Testis (tissue), 3 donors: ENCODE measurements around the gene KANK3. TPM values are rescaled to one million over a fixed set of nuclear protein-coding genes. Genes with fewer than 3 reads are reported as not detected.
A peak's percentile ranks its signal among the peaks of the same experiment; 100 is the strongest.

Experiments
- DNase-seq: peaks from one replicate; pipeline ENCODE4 v3.0.0-alpha.2; 2019
- H3K27ac ChIP-seq, 2 donors: fragments of 200-600 bp; sonication (generic); one replicate each; pipeline ENCODE4 v1.5.1; 2019
- H3K27me3 ChIP-seq: fragments of 200-600 bp; sonication (generic); one replicate; pipeline ENCODE4 v1.5.1; 2019
- H3K36me3 ChIP-seq: fragments of 200-600 bp; sonication (generic); one replicate; pipeline ENCODE4 v1.5.1; 2017; ENCODE audit warnings: low read depth; ENCODE audit errors: missing control alignments
- H3K4me1 ChIP-seq: fragments of 200-600 bp; sonication (generic); one replicate; pipeline ENCODE4 v1.5.1; 2019
- H3K4me3 ChIP-seq, 2 donors: fragments of 200-600 bp; sonication (generic); one replicate each; pipeline ENCODE4 v1.5.1; 2017 to 2019
- H3K9me3 ChIP-seq: fragments of 200-600 bp; sonication (generic); one replicate; pipeline ENCODE4 v1.5.1; 2017
- CTCF ChIP-seq, 3 experiments: fragments of 450-650 bp in 2 of 3; fragments of 200-600 bp in 1 of 3; sonication (generic) in 1 of 3; IDR thresholded peaks; one replicate each; pipeline ENCODE4 v1.5.1; 2016 to 2019; ENCODE audit warnings: antibody characterized with exemption in 3 of 3, mild to moderate bottlenecking in 2 of 3, moderate library complexity in 1 of 3
- POLR2A ChIP-seq: fragments of 450-650 bp; IDR thresholded peaks from one replicate; pipeline ENCODE4 v1.6.1; 2017; ENCODE audit warnings: antibody characterized with exemption, mild to moderate bottlenecking, moderate library complexity
- WGBS, 2 donors: methylation state at CpG; one replicate each; pipeline ENCODE4 v1.1.5; 2018; 5-methylcytosine and 5-hydroxymethylcytosine counted together
- intact Hi-C: fragments of 100-400 bp; cut with DNase I; formaldehyde crosslinking; loops from one replicate; pipeline ENCODE4 v1.15.1; 2023; ENCODE audit warnings: low total_unique reads
- polyA plus RNA-seq: library from polyadenylated mRNA; stranded (reverse); fragments of 350-450 nt; fragmentation: Illumina TruSeq; extraction: RNeasy Lipid Tissue Mini Kit (QIAGEN cat#74804); gene quantifications from one replicate; pipeline ENCODE4 v1.2.3, GENCODE V29; 2014; ENCODE audit warnings: low read depth, low replicate concordance; ENCODE audit not compliant: insufficient read depth
- total RNA-seq, 2 donors: library from RNA; depleted of rRNA; stranded (reverse); fragments of >200 nt; gene quantifications; one replicate each; pipeline ENCODE4 v1.2.3, GENCODE V29; 2016

The KANK3 gene
- total and polyA plus RNA-seq, 3 donors from 2014 or later: 4.1 to 13.2 (median 7.1) TPM

- Histone ChIP-seq H3K4me3 (peak overlapping the region; percentile 56 to 63), H3K4me1 (peaks cover 12% of the 10 kb centered on the region), H3K27me3 (no peaks in the 10 kb centered on the region), H3K9me3 (no peaks in the 10 kb centered on the region), H3K36me3 (no peaks in the 10 kb centered on the region), H3K27ac (peak overlapping the region in 1 of 2 donors; percentile 69)
- no peak for DNase-seq
- intact Hi-C loops: no loop called here
- WGBS, 2 donors: 50 to 56% methylated on average over 17 of the region's 17 CpGs
- TF ChIP-seq CTCF (IDR thresholded peaks at IDR 0.05): no peak
- no peak for TF ChIP-seq POLR2A
Measured at GRCh38 chr19:8308891-8309291, 34.2 kb downstream of the KANK3 start.

- no peak for TF ChIP-seq POLR2A
- no peak for TF ChIP-seq CTCF (IDR thresholded peaks at IDR 0.05)
- Histone ChIP-seq H3K36me3 (no peaks in the 10 kb centered on the region), H3K27me3 (no peaks in the 10 kb centered on the region), H3K4me1 (peaks cover 12% of the 10 kb centered on the region), H3K9me3 (no peaks in the 10 kb centered on the region), H3K27ac (peak within 1 kb of the TSS in 1 of 2 donors; percentile 69), H3K4me3 (peak within 1 kb of the TSS; percentile 56 to 63)
- peak; percentile 95 for DNase-seq
- intact Hi-C loops: no loop called here
- 1 to 3% methylated on average over 29 to 47 of the region's 63 CpGs for WGBS, 2 donors
Measured at GRCh38 chr19:8307965-8308866, 34.8 kb downstream of the KANK3 start, which contains the start of gene CD320. CD320 (minus strand) TSS chr19:8308358; CDS start chr19:8308290, 68 bp downstream.

GRCh38 chr19:8307400-8307964, 35.6 kb downstream of the KANK3 start:
- H3K9me3 ChIP-seq: no peaks in the 10 kb centered on the region
- peak overlapping the region; percentile 56 to 63 for H3K4me3 ChIP-seq
- peak; percentile 13 for DNase-seq
- peak overlapping the region in 1 of 2 donors; percentile 69 for H3K27ac ChIP-seq
- WGBS, 2 donors: 13 to 28% methylated on average over 21 to 24 of the region's 24 CpGs
- H3K36me3 ChIP-seq: no peaks in the 10 kb centered on the region
- intact Hi-C loops: no loop called here
- peaks cover 12% of the 10 kb centered on the region for H3K4me1 ChIP-seq
- no peaks in the 10 kb centered on the region for H3K27me3 ChIP-seq
- TF ChIP-seq CTCF (IDR thresholded peaks at IDR 0.05): no peak
- no peak for TF ChIP-seq POLR2A

- H3K27me3 ChIP-seq: no peaks in the 10 kb centered on the region
- intact Hi-C loops: no loop called here
- no peaks in the 10 kb centered on the region for H3K36me3 ChIP-seq
- peak; percentile 14 for DNase-seq
- H3K4me3 ChIP-seq: no peak overlapping the region
- H3K9me3 ChIP-seq: no peaks in the 10 kb centered on the region
- H3K4me1 ChIP-seq: peaks cover 12% of the 10 kb centered on the region
- TF ChIP-seq CTCF (IDR thresholded peaks at IDR 0.05): no peak
- no peak for TF ChIP-seq POLR2A
- H3K27ac ChIP-seq: no peak overlapping the region
- 72 to 79% methylated on average over 17 of the region's 17 CpGs for WGBS, 2 donors
Measured at GRCh38 chr19:8306235-8307054, 36.6 kb downstream of the KANK3 start.
